Measurements from ENCODE around the gene NUB1.

DNA sequence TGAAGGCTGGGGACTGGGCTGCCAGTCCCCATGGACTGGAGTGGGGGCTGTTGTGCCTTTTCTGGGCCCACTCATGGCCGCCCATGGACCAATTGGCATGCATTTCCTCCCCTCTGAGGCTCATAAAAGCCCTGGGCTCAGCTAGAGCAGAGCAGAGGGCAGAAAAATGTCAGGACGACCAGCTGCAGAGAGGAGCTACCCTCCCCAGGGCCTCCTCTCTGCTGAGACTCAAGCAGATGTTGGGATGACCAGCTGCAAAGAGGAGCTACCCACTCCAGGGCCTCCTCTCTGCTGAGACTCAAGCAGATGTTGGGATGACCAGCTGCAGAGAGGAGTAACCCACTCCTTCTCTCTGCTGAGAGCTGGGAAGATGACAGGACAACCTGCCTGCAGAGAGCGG is 20.3 kb upstream of the NUB1 start:
- TF ChIP-seq, protein P1, sequence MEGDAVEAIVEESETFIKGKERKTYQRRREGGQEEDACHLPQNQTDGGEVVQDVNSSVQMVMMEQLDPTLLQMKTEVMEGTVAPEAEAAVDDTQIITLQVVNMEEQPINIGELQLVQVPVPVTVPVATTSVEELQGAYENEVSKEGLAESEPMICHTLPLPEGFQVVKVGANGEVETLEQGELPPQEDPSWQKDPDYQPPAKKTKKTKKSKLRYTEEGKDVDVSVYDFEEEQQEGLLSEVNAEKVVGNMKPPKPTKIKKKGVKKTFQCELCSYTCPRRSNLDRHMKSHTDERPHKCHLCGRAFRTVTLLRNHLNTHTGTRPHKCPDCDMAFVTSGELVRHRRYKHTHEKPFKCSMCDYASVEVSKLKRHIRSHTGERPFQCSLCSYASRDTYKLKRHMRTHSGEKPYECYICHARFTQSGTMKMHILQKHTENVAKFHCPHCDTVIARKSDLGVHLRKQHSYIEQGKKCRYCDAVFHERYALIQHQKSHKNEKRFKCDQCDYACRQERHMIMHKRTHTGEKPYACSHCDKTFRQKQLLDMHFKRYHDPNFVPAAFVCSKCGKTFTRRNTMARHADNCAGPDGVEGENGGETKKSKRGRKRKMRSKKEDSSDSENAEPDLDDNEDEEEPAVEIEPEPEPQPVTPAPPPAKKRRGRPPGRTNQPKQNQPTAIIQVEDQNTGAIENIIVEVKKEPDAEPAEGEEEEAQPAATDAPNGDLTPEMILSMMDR (IDR thresholded peaks at IDR 0.05), result no peak
- no peak for TF ChIP-seq POLR2A (IDR thresholded peaks at IDR 0.05)
